ENCODE results near the gene GCFC2. TPM values are rescaled to one million over a fixed set of nuclear protein-coding genes. Genes with fewer than 3 reads are reported as not detected.

GCFC2 gene
- total RNA-seq, 1 donor from 2014 or later, result 19.8 TPM

DNA sequence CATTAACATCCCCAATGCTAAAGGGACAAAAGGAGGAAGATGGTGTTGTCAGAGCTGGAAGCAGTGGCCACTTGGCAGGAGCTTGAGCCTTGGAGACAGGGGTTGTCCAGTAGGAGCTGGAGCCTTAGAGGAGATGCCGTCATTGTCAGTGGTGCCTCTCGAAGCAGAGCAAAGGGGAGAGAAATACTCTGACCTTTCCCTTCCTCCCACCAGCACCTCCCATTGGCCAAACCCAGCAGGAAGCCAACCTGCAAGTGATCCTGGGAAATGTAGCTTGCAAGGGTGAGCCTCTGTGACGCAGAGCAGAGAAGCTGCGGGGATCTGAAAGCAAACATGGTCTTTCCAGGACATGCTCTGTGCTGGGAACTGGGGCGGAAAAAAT is 97.9 kb downstream of the GCFC2 start:
- H3K36me3 ChIP-seq (ENCODE audit: control insufficient read depth, insufficient read depth, low read length), result no peaks in the 10 kb centered on the region
- DNase-seq (ENCODE audit: low read depth), result no peak
- H3K4me3 ChIP-seq (ENCODE audit: low read depth, low read length), result no peak overlapping the region
- no peak for TF ChIP-seq CTCF (IDR thresholded peaks at IDR 0.05; ENCODE audit: insufficient read depth, low read length, poor library complexity, severe bottlenecking)
- peaks cover 2% of the 10 kb centered on the region for H3K27me3 ChIP-seq (ENCODE audit: control insufficient read depth, insufficient read depth, low read length)

Other genes with a start within 250 kb of the GCFC2 start
- 112 and 144 TPM in 2 replicates for gene EVA1A, start 150.0 kb downstream of the GCFC2 start, total RNA-seq
- 56.8 and 64.2 TPM in 2 replicates for gene MRPL19, start 64.1 kb downstream of the GCFC2 start, total RNA-seq

All from kidney epithelial cell (primary cell).